ENCODE results near the gene FRS2. TPM values are rescaled to one million over a fixed set of nuclear protein-coding genes. Genes with fewer than 3 reads are reported as not detected.

Gene FRS2
- total and polyA plus RNA-seq, 9 of the 15 experiments (the other 6 are each of a cell fraction or from before 2014, with no cell fraction given), result 1.0 to 9.1 (median 6.0) TPM

DNA sequence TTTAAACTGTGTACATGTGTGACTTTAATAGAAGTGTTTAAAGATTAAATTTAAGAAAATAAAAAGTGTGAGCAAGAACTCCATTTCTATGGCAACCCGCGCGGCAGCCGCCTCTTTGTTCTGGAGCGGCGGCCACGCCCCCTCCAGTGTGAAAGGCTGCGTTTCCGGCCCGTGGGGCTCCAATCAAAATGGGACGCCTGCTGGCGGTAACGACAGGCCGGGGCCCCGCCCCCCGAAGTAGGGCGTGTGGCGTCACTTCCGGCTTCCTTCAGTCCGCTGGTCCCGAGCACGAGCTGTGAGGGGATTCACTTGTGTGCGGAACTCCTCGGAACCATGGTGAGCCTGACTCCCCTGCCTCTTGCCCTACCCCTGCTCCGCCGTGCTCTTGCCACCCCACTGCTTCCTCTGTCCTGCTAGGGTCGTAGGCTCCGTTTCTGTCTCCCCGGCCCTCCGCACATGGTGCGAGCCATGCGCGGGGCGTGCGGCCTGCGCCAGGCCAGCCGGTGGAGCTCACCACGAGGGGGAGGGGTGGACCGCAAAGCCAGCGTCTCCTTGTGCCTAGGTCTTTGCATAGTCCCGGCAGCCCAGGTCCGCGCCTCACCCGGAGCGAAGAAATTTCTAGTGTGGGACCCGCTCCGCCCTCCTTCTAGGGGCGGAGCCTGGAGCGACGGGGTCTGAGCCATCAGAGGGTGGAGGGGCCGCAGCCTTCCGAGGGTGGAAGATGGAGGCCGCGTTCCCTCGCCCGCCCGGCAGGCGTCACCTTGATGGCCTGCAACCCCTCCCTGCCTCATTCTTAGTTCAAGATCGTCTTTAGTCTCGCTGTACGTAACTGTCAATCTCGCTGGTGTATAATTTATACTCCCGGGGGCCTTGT is 115.2 kb downstream of the FRS2 start, which contains the start of gene CCT2 (continued):
- TF ChIP-seq ZNF324 (CRISPR knock-in tag; IDR thresholded peaks at IDR 0.05), result no peak
- peak; percentile 23; the same call in 1 of the 2 replicates for TF ChIP-seq FOXP1 (CRISPR knock-in tag; IDR thresholded peaks at IDR 0.05)
- peak in 2 of 3 experiments; percentile 65 to 85 for TF ChIP-seq YY1 (IDR thresholded peaks at IDR 0.05; ENCODE audit: borderline replicate concordance in 1 of 3, control insufficient read depth in 1 of 3, extremely low read depth in 1 of 3, insufficient read depth in 3 of 3, insufficient read length in 1 of 3, insufficient replicate concordance in 2 of 3, low read depth in 1 of 3, low read length in 2 of 3)
- TF ChIP-seq ZNF79 (CRISPR knock-in tag; IDR thresholded peaks at IDR 0.05; ENCODE audit: low read depth), result no peak
- no peak for TF ChIP-seq MITF (IDR thresholded peaks at IDR 0.05)
- TF ChIP-seq, protein P1, sequence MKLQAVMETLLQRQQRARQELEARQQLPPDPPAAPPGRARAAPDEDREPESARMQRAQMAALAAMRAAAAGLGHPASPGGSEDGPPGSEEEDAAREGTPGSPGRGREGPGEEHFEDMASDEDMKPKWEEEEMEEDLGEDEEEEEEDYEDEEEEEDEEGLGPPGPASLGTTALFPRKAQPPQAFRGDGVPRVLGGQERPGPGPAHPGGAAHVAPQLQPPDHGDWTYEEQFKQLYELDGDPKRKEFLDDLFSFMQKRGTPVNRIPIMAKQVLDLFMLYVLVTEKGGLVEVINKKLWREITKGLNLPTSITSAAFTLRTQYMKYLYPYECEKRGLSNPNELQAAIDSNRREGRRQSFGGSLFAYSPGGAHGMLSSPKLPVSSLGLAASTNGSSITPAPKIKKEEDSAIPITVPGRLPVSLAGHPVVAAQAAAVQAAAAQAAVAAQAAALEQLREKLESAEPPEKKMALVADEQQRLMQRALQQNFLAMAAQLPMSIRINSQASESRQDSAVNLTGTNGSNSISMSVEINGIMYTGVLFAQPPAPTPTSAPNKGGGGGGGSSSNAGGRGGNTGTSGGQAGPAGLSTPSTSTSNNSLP (IDR thresholded peaks at IDR 0.05; ENCODE audit: borderline replicate concordance, low read depth, low read length), result no peak
- peak; percentile 61; the same call in 1 of the 2 replicates for TF ChIP-seq ERF (CRISPR knock-in tag; IDR thresholded peaks at IDR 0.05)
- no peak for TF ChIP-seq TAF15 (IDR thresholded peaks at IDR 0.05; ENCODE audit: low read depth, low read length)
- no peak for TF ChIP-seq ZBTB43 (CRISPR knock-in tag; IDR thresholded peaks at IDR 0.05)
- peak; percentile 95 for TF ChIP-seq SP1 (CRISPR knock-in tag; IDR thresholded peaks at IDR 0.05)
- TF ChIP-seq, protein P2, sequence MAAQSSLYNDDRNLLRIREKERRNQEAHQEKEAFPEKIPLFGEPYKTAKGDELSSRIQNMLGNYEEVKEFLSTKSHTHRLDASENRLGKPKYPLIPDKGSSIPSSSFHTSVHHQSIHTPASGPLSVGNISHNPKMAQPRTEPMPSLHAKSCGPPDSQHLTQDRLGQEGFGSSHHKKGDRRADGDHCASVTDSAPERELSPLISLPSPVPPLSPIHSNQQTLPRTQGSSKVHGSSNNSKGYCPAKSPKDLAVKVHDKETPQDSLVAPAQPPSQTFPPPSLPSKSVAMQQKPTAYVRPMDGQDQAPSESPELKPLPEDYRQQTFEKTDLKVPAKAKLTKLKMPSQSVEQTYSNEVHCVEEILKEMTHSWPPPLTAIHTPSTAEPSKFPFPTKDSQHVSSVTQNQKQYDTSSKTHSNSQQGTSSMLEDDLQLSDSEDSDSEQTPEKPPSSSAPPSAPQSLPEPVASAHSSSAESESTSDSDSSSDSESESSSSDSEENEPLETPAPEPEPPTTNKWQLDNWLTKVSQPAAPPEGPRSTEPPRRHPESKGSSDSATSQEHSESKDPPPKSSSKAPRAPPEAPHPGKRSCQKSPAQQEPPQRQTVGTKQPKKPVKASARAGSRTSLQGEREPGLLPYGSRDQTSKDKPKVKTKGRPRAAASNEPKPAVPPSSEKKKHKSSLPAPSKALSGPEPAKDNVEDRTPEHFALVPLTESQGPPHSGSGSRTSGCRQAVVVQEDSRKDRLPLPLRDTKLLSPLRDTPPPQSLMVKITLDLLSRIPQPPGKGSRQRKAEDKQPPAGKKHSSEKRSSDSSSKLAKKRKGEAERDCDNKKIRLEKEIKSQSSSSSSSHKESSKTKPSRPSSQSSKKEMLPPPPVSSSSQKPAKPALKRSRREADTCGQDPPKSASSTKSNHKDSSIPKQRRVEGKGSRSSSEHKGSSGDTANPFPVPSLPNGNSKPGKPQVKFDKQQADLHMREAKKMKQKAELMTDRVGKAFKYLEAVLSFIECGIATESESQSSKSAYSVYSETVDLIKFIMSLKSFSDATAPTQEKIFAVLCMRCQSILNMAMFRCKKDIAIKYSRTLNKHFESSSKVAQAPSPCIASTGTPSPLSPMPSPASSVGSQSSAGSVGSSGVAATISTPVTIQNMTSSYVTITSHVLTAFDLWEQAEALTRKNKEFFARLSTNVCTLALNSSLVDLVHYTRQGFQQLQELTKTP (IDR thresholded peaks at IDR 0.05; ENCODE audit: low read depth in 1 of 2, partially characterized antibody in 2 of 2), result no peak
- TF ChIP-seq RBM22 (IDR thresholded peaks at IDR 0.05; ENCODE audit: low read depth, low read length, poor library complexity, severe bottlenecking), result no peak
- TF ChIP-seq MIER1 (IDR thresholded peaks at IDR 0.05; ENCODE audit: low read depth), result no peak

All from K562 (cell line).